ENCODE results near the gene CYTH1.

GRCh38 chr17:78802008-78802407 is 19.9 kb upstream of the CYTH1 start:
- TF ChIP-seq CTCF (IDR thresholded peaks at IDR 0.05) (no peak), POLR2A (IDR thresholded peaks at IDR 0.05) (no peak)
